ENCODE data around the gene SPRR4.
"Not testable (repeated sequence)": the region's sequence is repeated elsewhere in the genome, so short reads cannot be mapped to it uniquely, and the experiment has no call there.

SPRR4 gene

GRCh38 chr1:152967201-152967600, 3.2 kb upstream of the SPRR4 start:
- DNase-seq (ENCODE audit: low read depth): no peak

DNA sequence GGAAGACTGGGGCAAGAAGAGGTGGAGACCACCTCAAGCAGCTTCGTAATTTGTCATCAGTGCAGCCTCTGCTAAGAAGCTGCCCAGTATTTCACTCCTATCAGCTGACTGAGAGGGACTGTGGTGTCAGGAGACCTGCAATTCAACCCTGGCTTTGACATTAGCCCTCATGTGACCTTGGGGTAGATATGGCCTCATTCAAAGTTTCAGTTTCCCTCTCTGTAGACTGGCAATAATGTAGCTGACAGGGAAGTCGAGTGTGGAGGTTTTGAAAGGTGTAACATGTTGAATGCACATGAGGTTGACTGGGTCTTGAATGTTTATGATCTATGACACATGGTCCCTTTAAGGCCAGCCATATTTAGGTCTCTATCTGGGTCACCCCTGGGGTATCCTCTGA, 2.2 kb upstream of the SPRR4 start:
- no peak for DNase-seq (ENCODE audit: low read depth)

DNA sequence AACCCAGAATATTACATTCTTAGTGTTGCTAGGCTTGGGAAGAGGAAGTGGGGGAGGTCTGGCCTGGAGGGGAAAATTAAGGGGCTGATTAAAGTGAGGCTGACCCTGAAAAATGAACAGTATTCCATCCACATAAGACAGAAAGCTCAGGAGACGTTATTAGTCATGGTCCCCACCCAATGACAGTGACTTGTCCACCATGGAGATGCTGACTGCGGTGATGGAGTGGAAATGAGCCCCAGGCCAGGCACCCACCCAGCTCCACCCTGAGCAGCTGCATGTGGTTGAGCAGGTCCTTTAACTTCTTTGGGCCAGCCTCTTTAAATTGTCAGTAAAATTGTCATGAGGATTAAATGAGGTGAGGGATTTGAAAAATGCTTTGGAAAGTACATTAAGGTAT, 1.4 kb upstream of the SPRR4 start:
- DNase-seq (ENCODE audit: low read depth): no peak

- DNase-seq (ENCODE audit: low read depth): no peak
Measured at GRCh38 chr1:152972196-152972886, 1.9 kb downstream of the SPRR4 start.

DNA sequence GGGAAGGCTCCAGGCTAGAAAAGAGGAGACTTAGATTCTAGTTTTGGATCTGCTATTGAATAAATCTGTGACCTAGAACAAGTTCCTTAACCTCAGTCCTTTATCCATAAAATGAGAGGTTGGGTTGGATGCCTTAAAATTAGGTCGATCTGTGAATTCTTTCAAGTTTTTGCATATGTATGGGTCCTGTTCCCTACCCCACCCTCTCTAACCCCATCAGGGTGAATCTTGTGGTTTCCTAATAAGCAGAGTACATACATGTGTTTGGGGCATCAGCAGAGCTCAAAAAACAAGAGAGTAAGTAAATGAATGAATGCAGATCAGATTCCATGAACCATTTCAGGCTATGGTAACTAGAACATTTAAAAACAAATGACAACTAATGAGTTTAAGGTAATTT, 6.2 kb downstream of the SPRR4 start:
- no peak for DNase-seq (ENCODE audit: low read depth)

DNA sequence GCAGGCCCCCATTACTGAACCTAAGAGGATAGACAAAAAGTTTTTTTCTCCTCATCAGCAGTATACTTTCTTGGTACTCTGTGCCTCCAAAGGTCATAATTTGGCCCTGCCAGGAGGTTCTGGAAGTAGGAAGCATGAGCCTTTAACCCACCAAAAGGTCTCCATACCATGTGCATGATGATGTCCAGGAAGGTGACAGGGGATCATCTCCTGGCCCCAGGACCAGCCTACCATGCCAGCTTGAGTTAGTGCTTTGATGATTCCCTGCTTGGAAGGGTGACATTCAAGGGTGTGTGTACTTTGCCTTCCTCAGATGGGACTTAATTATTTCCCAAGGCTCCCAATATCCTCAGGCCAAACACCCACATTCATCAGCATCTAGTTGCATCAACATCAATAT, 7.2 kb downstream of the SPRR4 start:
- DNase-seq (ENCODE audit: low read depth): no peak

DNA sequence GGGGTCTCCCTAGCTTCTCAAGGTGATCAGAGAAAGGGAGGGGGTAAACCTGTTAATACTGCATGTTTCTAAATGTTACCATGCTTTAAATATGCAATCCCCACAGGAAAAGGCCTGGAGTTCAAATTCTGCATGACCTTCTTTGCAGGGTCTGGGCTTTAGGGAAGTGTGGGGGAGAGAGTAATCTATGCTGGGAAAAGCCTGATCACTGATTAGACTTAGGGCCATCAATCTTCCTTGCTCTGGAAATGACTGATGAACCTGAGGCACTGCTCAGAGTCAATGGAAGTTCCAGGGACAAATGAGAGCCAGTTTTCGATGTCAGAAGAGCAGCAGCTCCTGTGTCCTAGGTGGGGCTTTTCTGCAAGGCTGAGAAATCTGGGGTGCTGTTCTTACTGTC, 10.2 kb downstream of the SPRR4 start:
- DNase-seq (ENCODE audit: low read depth): no peak

DNA sequence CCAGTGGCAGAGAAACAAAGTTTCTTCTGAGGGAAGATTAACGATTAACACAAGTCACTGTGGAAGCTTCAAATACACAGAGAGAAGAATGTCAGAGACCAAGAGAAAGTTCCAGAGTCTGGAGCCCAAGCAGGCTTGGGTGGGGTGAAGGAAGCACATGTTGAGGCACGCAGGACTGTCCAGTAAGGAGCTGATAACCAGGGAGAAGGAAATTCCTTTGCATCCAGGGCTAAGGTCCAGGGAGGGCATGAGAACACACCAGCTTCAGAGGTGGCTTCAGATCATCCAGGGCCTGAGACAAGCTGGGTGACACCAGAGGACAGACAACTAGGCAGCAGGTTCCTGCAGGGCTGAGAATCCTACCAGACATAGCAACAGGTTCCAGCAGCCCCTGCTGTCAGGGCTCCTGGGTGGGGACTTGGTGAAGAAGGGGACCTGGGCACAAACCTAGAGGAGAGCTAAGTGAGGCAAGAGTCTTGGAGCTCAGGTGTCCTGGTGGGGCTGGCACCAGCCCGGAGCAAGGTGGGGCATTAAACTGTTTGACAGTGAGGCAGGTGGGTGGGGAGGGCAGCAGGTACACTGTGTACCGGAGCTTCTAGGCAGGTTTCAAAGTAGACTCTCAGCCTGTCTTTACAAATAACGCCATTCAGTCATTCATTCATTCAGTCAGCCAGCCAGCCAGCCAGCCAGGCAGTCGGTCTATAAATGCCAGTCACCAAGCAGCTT, 10.9 kb downstream of the SPRR4 start:
- DNase-seq (ENCODE audit: low read depth): no peak

DNA sequence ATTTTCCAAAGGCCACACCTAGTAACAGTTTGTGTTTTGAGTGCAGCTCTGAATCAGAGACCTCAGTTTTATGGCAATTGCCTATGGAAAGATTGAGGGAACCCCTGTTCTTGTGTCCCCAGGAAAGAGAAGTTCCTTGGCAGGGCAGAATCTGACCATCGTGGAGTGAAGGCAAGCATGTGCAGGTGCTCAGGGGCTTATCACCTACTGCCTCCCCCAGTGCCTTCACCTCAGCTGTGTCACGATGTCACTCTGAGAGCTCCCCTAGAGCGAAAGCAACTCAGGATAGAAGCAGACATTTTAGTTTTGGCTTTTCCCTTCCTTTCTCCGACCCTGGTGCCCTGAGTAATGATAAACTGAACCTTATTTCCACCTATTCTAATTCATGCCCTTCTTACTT, 11.6 kb downstream of the SPRR4 start:
- DNase-seq (ENCODE audit: low read depth): no peak

GRCh38 chr1:152983234-152983633, 12.8 kb downstream of the SPRR4 start:
- no peak for DNase-seq (ENCODE audit: low read depth)

- no peak for DNase-seq (ENCODE audit: low read depth)
Measured at GRCh38 chr1:152983743-152984142, 13.3 kb downstream of the SPRR4 start, which contains the start of gene SPRR1A. Gene SPRR1A (plus strand): TSS chr1:152984081. CDS start chr1:152985231, 1,150 bp downstream.

DNA sequence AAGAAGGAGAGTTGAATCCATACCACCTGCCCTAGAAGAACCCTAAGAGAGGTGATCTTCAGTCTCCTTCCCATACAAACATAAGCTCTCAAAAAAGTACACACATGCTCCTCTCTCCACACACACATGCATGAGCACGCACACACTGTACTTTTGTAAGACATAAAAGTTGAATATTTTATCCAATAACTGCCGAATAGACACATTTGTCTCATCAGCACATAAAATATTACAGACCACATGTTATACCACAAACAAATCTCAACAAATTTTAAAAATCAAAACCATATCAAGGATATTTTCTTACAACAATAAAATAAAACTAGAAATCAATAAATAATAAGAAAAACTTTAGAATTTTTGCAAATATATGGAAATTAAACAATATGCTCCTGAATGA, 16.1 kb downstream of the SPRR4 start:
- no peak for DNase-seq (ENCODE audit: low read depth)

- no peak for DNase-seq (ENCODE audit: low read depth)
Measured at GRCh38 chr1:152993186-152993585, 22.7 kb downstream of the SPRR4 start.

DNA sequence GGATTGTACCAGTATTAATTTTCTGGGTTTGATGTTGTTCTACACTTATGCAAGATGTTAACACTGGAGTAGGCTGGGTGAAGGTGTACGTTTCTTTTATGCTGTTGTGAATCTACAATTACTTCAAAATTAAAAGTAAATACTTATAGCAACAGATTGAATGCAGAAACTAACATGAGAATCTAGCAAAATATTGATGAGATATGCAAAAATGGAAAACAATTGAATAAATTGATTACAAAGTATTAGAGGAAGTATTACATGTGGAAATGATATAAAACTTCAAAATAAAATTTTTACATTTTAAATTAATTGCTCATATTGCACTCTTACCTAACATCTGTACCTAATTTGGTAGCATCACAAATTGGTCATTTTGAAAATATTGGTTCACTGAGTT, 25.4 kb downstream of the SPRR4 start:
- no peak for DNase-seq (ENCODE audit: low read depth)

DNA sequence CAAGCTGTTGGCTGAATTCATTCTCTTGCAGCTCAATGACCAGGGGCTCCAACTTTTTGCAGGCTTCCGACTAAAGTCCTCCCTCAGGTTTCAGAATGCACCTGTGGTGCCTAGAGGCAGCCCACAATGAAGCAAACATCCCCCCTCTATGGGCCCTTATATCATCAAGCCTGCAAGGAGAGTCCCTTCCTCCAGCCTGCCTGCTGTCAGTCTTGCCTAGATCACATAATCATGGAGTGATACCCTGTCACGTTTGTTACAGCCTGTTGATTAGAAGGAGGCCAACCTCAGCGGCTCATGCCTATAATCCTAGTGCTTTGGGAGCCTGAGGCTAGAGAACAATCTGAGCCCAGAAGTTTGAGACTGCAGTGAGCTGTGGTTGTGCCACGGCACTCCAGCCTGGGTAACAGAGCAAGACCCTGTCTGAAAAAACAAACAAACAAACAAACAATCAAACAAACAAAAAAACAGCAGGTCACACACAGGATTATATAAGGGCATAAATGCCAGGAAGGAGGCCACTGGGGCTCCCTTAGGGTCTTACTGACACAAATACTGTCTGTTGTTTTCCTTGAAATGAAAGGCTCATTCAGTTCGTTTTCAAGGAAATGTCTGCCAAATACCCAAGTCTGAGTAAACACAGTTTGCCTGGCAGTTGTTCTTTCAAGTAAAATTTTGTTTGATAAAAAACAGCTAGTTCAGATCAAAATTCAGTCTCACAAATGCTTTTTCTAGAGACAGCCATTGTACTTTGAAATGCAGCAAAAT, 26.4 kb downstream of the SPRR4 start:
- DNase-seq (ENCODE audit: low read depth): no peak

- DNase-seq (ENCODE audit: low read depth): no peak
Measured at GRCh38 chr1:152997901-152998300, 27.5 kb downstream of the SPRR4 start.

GRCh38 chr1:152998476-152998875, 28.0 kb downstream of the SPRR4 start:
- no peak for DNase-seq (ENCODE audit: low read depth)

DNA sequence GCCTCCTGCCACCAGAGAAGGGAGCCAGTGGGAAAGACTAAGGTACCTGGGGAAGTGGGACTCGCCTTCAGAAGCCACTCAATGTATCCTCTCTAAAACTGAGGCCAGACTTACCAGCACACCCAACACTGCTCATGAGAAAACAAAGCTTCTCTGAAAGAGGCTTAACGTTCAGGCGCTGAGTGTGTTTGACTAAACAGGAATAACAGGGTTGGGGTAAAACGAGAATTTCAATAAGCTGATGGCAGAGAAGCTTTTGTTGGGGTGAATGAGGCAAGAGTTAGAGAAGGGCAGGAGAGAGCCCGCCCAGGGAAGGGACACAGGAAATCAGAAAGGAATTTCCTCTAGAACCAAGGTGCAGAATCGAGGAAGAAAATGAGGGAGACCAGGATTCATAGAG, 29.4 kb downstream of the SPRR4 start:
- no peak for DNase-seq (ENCODE audit: low read depth)

DNA sequence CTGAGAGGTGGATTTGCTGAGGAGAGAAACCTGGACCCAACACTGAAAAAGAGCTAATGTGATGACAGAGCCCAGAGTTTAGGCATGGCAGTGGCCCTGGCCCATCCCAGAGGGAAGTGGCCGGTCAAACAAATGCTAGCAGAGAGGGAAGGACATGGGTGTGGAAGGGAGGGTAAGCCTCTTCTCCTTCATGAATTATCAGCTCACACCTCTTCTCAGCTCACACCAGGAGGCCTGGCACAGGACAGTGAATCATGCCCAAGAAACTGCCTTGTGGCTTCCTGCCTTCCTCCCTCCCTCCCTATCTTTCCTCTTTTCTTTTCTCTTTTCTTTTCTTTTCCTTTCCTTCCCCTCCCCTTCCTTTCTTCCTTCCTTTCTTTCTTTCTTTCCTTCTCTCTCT, 29.8 kb downstream of the SPRR4 start:
- no peak for DNase-seq (ENCODE audit: low read depth)

DNA sequence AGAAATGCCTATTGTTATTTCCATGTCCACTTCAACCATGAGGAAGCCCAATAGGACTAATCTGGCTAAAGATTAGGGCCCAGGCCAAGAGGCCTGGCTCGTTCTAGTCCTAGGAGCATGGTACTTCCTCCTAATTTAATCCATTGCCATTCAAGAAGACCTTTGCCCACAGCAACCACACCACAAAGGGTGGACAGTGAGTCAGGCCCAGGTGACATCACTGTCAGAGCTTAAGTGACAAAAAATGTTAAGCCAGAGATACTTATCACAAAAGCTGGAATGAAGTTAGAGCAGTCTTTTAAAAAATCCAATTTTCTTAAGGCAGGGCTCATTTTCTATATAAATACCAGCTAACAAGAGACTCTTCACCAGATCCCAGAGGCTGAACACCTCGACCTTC, 30.9 kb downstream of the SPRR4 start, which contains the start of gene SPRR3:
SPRR3 (plus strand) TSS at position 368 of the 400 bp plus-strand sequence. CDS start 1,272 bp downstream, outside the sequence.
- no peak for DNase-seq (ENCODE audit: low read depth)

GRCh38 chr1:153011235-153011758, 40.8 kb downstream of the SPRR4 start:
- not testable (repeated sequence) for DNase-seq (ENCODE audit: low read depth)

GRCh38 chr1:153021829-153022228, 51.4 kb downstream of the SPRR4 start:
- DNase-seq (ENCODE audit: low read depth): not testable (repeated sequence)
